Stimulated activated CD4-positive, alpha-beta T cell treated with anti-CD3 and anti-CD28 coated beads, TNF-alpha, amount 100 ng/mL, for 1 hour (primary cell): ENCODE results near the gene ESPL1.

Source experiments
- DNase-seq, 3 donors: peaks; one replicate each; pipeline ENCODE4 v3.0.0-alpha.2; 2020; ENCODE audit warnings: low read depth in 3 of 3, low spot score in 1 of 3

ESPL1 gene

DNA sequence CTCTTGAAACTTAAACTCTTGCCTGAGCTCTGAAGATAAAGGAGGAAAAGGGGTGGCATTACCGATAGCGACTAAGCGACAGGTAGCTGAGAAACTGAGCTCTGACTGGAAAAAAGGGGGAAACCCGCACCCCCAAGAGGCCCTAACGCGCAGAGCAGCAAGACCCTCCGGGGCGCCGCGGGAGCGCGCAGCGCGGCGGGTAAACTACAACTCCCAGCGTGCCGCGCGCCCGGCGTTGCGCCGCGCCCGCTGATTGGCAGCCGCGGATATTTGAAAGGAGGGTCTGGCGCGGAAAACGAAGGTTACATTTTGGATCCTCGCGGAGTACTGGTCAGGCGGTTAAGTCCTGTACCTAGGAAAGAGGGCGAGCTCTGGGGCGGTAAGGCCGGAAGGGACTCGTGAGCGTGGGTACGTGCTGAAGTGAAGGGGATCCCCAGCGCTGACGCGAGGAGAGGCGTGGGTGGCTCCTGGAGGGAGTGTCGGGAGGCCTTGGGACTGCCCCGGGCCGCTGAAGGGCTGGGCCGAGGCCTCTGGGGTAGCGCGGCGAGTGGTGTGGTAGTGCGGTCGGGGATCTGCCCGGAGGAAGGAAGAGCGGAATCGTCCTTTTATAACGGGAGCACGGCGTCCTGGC, at the start of gene ESPL1:
Gene ESPL1 (plus strand): TSS at position 301 of the 631 bp plus-strand sequence. CDS start 468 bp downstream, outside the sequence.
- DNase-seq = peak; percentile 46 to 68 (median 64)

GRCh38 chr12:53218551-53219291, 49.4 kb upstream of the ESPL1 start:
- no peak for DNase-seq

- peak in 2 of 3 donors; percentile 44 to 57 for DNase-seq
Observed at GRCh38 chr12:53219292-53219955, 48.7 kb upstream of the ESPL1 start.

GRCh38 chr12:53219956-53220693, 48.0 kb upstream of the ESPL1 start:
- peak in 1 of 3 donors; percentile 56 for DNase-seq

DNA sequence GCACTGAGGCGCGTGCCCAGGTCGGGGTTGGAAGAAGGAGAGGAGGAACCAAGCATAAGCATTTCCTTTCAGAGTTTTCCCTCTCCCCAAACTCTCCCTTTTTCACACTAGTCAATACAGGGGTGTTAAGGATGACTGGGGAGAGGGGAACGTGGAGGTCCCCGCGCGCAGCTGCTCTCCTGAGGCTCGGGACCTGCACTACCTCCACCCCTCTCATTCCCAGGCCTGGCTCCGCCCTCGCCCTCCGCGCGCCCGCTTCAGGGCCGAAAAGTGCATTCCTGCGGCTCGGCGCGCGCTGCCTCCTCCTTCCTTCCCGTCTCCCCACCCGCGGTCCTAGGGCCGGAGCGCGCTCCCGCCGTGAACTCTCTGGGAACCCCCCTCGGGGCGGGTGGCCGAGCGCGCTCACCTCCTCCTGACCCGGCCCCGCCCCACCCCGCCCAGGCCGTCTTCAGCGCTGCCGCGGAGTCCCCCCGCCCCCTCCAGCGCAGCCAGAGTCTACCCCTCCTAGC, 47.4 kb upstream of the ESPL1 start:
- peak; percentile 56 to 70 (median 59) for DNase-seq

GRCh38 chr12:53221203-53222080, 46.7 kb upstream of the ESPL1 start:
- DNase-seq = no peak

GRCh38 chr12:53222170-53222721, 45.9 kb upstream of the ESPL1 start:
- no peak for DNase-seq

DNA sequence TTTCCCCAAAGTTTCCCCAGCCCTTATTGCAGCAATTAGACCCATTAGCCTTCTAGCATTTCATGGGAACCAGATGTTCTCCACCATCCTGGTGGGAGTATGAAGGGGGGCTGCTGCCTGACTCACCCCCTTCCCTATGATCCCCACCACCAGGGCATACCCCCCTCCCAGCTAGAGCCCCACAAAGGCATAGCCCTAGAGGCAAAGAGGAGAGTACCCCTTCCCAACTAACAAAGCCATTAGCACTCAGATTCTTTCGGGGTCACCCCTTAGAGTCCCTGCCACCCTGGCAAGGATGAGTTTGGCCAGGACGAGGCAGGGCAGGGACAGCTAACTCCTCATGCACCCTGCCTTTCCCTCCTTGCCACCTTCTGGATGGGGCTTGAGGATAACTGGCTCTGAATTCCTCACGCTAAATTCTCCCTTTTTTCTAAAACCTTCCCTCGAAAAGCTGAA, 45.3 kb upstream of the ESPL1 start:
- DNase-seq = no peak

DNA sequence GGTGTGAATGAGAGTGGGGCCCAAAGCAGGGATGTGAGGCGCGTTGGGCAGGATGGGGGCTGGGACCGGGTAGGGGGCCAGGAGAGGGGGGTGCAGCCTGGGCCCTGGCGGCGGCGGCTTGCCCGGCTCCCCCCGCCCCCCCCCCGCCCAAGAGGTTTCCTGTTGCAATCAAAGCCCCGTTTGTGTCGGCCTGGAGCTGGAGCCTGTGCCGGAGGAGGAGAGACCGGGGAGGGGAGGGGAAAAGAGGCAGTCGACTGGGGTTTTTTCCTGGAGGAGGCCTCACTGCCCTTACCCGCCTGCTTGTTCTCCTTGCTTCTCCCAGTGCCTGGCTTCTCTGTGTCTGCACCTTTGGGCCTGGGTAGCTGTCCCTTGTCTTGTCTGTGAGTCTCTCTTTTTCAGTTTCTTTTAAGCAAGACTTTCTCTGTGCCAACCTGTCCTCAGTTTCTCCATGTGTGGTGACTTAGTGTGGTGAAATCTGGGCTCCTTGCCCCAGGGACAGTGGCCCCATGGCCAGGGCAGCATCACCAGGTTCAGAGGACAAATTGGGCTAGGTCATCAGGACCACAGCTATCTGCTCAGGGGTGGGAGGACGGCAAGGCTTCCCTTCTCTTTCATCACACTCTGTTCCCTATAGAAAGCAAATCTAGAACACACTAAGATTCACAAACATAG, 44.6 kb upstream of the ESPL1 start:
- no peak for DNase-seq

- no peak for DNase-seq
Observed at GRCh38 chr12:53224061-53224896, 43.8 kb upstream of the ESPL1 start.

DNA sequence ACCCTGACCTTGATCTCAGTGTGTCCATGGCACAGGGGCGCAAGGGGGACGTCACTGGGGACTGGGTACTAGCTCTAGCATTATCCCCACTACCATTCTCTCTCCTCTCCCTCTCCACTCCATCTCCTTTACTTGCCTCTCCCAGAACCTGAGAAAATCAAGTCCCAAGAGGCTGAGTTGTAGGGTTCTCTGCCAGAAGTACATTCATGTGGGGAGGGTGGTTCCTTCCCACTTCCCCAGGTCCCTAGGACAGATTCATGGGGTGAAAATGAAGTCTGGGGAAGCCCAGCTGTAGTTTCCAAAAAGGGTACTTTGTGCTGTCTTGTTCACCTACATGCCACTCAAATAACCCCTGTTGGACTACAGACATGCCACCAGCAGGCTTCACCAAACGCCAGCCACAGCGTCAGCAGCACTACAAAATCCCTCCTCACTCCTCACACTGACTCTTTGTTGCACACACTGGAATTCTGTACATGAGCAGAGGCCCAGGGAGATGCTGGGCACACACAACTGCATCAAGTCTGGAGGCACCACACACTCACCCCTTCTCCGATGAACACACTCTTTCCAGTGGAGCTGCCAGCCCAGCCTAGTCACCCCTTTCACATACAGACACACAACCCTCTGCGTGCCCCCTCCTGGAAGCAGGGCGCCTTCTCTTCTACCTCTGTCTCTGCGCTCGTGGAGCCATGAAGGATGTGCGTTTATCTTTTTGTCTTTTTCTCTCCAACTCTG, 43.0 kb upstream of the ESPL1 start:
- DNase-seq = no peak

DNA sequence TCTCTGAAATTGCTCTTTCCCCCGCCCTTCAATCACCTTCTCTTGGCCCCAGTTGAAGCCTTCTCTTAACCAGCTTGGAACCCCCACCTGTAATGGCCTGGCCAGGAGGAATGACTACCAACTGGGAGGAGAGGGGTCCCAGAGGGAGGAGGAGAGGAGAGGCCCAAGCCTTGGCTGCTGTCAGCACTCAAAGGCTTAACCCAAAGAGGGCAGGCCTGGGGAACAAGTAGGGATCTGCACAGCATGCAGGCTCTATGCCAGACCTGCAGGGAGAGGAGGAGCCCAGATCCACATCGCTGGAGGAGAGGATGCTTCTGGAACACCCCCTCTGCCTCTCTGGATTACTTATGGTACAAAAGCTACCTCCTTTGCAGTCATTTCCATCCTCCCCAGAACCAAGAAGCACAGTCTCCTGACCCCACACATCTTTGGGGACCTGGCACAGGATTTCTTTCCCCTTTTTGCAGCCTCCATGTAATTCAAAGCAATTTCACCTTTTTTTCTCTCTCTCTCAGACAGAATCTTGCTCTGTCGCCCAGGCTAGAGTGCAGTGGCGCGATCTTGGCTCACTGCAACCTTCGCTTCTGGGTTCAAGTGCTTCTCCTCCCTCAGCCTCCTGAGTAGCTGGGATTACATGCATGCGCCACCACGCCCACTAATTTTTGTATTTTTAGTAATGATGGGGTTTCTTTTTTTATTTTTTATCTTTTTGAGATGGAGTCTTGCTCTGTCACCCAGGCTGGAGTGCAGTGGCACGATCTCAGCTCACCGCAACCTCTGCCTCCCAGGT, 42.3 kb upstream of the ESPL1 start:
- no peak for DNase-seq

DNA sequence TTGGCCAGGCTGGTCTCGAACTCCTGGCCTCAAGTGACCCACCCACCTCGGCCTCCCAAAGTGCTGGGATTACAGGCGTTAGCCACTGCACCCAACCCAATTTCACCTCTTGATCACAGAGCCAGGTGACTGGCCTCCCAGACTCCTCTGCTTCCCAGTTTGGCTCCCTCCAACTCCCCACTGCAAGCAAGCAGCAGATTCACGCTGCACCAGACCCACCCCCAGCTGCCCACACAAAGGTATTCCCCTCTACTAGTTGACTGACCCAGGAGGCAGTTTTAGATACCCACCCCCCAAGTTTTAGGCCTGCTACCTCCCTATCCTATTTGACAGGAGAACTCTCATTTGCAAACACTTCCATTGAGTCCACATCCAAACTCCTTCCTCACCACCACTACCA, 41.3 kb upstream of the ESPL1 start:
- DNase-seq = no peak

- DNase-seq = no peak
Observed at GRCh38 chr12:53227341-53227740, 40.8 kb upstream of the ESPL1 start.

DNA sequence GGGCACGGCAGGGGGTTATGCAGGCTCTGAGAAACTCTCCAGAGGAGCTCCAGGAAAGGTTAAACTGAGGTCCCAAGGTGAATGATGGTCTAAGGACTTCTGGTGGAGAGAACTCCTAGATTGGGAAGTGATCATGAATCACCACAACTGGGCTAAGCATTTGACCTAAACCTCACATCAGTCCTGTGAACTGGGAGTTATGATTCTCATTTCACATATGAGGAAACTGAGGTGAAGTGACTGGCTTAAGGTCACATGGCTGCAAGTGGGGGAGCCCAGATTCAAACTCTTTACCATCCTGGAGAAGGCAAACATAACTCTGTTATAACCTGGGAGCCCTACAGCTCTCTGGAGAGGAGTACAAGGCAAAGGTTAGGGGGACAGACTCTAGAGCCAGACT, 40.3 kb upstream of the ESPL1 start:
- no peak for DNase-seq

GRCh38 chr12:53229454-53229853, 38.6 kb upstream of the ESPL1 start:
- no peak for DNase-seq
